GF-D8 (cell line): ENCODE results near the gene C11orf54.

Experiments
- DNase-seq: peaks from one replicate; lab custom pipeline; 2025; lab: John Stamatoyannopoulos, UW

Gene C11orf54

DNA sequence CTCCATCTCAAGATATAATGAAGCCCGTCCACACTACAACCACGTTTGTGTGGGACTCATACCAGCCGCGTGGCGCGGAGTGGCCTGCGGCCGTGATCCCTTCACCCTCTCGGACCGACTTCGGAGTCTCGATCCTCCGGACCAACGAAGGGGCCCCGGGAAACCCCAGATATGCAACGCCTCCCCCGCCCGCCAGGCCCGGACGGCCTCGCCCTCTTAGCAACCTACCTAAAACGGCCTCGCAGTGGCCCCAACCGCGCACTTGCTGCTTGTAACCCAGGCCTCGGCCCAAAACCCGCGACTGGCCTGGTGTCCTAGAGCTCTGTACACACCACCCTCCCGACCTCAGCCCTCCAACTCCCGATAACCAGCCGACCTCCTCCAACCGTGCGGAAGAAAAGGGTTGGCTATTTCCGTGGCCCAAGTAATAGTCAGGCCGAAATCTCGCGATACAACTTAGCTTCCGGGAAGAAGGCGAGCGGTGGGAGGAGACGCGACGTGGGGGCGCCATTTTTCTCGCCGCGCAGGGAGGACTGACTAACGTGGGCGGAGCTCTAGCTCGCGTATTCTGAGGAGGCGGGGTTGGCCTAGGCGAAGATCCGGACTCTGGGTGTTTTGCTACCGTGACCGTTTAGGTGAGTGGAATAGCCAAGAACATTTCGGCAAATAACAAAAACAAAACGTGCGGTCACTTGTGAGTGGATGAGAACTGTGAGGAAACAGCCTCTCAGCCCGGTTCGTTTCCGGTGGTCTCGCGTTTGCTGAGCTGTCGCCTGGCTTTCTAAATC, at the start of gene C11orf54, which contains the start of gene TAF1D:
TSS of gene C11orf54 (plus strand) at position 579 of the 788 bp plus-strand sequence. CDS start 5,722 bp downstream, outside the sequence.
TSS of gene TAF1D (minus strand) at position 402 of the 788 bp plus-strand sequence. CDS start 2,191 bp downstream, outside the sequence.
- DNase-seq: peak; percentile 95

- DNase-seq: no peak
Observed at GRCh38 chr11:93694109-93694508, 47.4 kb upstream of the C11orf54 start.

- DNase-seq: no peak
Observed at GRCh38 chr11:93694557-93694956, 46.9 kb upstream of the C11orf54 start.

GRCh38 chr11:93697611-93698010, 43.9 kb upstream of the C11orf54 start:
- DNase-seq: no peak

DNA sequence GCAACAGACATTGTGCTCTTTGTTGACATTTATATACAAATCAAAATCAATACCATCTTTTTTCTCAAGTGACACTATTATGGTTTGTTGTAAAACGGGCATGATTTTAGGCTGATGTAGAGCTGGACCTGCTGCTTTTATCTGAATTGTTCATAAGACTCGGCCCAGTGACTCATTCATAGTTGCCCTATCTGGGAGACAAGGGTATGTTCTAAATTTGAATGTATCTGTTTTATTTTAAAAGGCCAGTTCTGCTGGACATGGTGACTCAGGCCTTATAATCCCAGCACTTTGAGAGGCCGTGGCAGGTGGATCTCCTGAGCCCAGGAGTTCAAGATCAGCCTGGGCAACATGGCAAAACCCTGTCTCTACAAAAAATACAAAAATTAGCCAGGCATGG, 40.6 kb upstream of the C11orf54 start:
- DNase-seq: no peak

GRCh38 chr11:93704237-93704636, 37.2 kb upstream of the C11orf54 start:
- no peak for DNase-seq

- no peak for DNase-seq
Observed at GRCh38 chr11:93710239-93710638, 31.2 kb upstream of the C11orf54 start.

DNA sequence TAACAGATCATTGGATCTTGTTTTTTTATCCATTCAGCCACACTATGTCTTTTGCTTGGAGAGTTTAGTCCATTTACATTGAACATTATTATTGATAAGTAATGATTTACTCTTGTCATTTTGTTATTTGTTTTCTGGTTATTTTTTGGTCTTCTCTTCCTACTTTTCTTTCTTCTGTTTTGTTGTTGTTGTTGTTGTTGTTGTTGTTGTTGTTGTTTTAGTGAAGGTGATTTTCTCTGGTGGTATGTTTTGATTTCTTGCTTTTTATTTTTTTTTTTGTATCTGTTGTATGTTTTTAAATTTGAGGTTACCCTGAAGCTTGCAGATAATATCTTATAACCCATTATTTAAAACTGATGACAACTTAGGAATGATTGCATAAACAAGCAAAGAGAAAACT, 28.8 kb upstream of the C11orf54 start:
- no peak for DNase-seq

DNA sequence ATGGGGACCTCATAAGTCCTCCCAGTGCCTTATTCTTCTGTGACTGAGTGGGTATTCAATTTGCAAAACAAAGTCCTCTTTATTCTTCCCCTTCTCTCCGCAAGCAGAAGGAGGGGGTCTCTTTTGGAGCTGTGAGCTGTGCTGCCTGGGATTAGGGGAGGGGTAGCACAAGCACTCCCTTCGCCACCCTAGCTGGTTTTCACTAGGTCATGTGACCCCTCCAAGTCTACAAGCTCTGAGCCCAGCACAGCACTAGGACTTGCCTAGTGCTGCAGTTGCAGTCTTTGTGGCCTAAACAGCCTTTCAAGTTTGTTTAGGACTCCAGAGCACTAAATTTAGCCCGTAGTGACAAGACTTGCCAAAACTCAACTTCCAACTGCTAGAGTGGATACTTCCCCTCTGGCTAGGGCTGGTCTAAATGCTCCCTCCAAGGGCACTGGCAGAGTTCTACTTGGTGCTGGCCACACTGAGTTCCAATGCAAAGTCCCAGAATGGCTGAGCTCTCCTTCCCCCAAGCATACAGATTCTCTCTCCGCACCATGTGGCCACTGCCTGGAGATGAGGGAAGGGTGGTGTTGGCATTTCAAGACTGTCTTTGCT, 25.6 kb upstream of the C11orf54 start:
- DNase-seq: no peak

- no peak for DNase-seq
Observed at GRCh38 chr11:93717501-93717900, 24.0 kb upstream of the C11orf54 start.

DNA sequence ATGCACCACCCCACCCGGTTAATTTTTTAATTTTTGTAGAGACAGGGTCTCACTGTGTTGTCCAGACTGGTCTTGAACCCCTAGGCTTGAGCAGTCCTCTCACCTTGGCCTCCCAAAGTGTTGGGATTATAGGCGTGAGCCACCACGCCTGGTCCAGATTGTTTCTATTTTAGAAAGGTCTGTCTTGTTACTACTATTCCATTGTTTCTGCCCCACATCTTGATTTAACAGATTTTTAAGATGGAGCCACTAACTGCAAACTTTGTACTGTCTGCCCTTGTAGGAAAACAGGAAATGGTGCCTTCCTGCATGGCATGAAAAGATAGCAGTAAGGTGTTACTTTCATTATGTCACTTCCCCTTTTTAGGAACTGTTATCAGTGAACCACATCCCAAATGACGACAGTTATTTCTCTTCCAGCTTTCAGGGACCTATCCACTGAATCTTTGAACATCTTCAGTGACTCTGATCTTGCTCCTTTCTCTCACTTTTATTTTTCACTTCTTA, 23.4 kb upstream of the C11orf54 start:
- peak; percentile 95 for DNase-seq

GRCh38 chr11:93719310-93719709, 22.2 kb upstream of the C11orf54 start:
- peak; percentile 39 for DNase-seq

- DNase-seq: no peak
Observed at GRCh38 chr11:93720522-93720921, 20.9 kb upstream of the C11orf54 start.

GRCh38 chr11:93724089-93724488, 17.4 kb upstream of the C11orf54 start:
- no peak for DNase-seq

- no peak for DNase-seq
Observed at GRCh38 chr11:93727985-93728791, 13.3 kb upstream of the C11orf54 start.

GRCh38 chr11:93728792-93729128, 12.7 kb upstream of the C11orf54 start:
- DNase-seq: no peak

DNA sequence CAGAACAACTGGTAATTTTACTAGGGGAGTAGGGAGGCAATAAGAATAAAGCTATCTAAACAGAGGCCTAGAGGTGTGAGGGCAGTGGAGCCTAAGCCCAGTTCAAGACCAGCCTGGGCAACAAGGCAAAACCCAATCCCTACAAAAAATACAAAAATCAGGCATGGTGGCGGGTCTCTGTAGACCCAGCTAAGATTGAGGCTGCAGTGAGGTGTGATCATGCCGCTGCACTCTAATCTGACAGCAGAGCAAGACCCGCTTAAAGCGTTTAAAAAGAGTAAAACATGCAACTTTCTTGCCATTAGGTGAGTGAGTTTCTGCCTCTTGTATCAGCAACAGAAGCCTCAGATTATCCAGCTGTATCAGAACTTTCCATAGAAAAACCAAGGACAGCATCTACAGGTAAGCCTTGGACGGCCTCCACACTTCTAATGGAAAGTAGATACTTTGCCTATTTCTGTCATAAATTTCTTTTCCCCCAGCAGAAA, 12.3 kb upstream of the C11orf54 start:
- DNase-seq: no peak

- no peak for DNase-seq
Observed at GRCh38 chr11:93730108-93731107, 11.1 kb upstream of the C11orf54 start.

DNA sequence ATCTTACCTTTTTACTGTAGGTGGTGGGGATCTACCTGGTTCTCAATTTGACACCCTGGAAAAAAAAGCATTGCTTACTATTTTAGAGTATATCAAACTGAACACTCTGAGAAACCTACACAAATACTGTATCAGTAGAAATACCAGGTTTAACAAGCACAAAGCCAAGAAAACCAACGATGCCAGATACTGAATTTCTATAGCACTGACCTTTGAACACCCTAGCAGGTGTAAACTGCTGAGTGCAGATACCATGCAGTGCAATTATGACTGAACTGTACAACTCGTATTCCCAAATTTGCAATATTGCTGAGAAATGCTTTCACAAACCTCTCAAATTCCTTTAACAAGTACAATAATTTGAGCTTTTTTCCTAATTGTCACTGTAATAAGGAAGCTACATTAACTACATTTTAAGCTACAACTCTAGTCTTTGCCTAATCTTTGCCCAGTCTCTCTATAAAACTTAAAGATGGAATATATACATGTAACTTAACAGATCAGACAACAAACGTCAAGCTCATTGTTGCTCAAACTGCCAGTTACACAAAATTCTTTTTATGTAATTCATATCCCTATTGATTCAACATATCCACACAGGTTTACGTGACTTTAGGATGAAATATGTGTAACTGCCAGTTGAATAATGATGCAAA, 9.1 kb upstream of the C11orf54 start:
- no peak for DNase-seq

DNA sequence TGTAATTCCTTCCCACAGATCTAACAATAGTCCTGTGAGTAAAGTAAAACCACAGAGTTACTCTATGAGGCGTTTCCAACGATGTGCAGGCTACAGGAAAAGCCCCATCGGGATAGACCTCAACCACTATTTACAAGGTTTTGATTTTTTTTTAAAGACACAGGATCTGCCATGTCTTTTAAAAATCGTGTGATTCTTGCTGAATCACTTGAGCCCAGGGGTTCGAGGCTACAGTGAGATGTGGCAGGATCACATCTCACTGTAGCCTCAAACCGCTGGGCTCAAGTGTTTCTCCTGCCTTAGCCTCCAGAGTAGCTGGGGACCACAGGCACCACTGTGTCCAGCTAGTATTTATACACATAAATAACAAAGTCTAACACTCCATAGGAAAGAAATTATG, 8.0 kb upstream of the C11orf54 start:
- DNase-seq: no peak
